ENCODE results near the gene HTN3.
"Not testable (repeated sequence)": the region's sequence is repeated elsewhere in the genome, so short reads cannot be mapped to it uniquely, and the experiment has no call there.

Gene HTN3

DNA sequence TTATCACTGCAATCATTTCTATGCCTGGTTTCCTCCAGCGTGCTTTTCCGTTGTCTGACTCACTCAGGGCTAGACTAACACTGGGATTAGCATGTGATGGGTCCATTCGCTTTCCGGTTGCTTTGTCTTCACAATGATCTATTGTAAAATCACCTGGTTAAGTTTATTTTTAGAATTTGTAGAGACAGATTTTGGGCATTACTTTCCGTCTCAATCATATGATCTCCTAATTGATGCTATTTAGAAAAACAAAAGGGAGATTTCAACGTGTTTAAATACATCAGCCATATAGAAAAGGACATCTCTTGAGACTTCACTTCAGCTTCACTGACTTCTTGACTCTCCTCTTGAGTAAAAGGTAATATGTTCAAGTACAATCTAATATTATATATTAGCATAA, 21.9 kb downstream of the HTN3 start, which contains the start of gene HTN1:
Gene HTN1, plus strand, starts transcription at position 301 of the 400 bp plus-strand sequence. CDS start 2,639 bp downstream, outside the sequence.
- H3K4me3 Mint-ChIP-seq; H3K36me3 Mint-ChIP-seq; H3K9me3 Mint-ChIP-seq; H3K4me1 Mint-ChIP-seq; DNase-seq (ENCODE audit: low spot score in 2 of 2); ATAC-seq; H3K27ac Mint-ChIP-seq: not testable (repeated sequence)

DNA sequence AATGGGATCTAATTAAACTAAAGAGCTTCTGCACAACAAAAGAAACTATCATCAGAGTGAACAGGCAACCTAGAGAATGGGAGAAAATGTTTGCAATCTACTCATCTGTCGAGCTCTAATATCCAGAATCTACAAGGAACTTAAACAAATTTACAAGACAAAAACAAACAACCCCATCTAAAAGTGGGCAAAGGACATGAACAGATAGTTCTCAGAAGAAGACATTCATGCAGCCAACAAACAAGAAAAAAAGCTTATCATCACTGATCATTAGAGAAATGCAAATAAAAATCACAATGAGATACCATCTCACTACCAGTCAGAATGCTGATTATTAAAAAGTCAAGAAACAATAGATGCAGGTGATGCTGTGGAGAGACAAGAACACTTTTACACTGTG, 28.3 kb downstream of the HTN3 start:
- H3K27ac Mint-ChIP-seq; H3K36me3 Mint-ChIP-seq; H3K4me1 Mint-ChIP-seq; ATAC-seq; DNase-seq (ENCODE audit: low spot score in 2 of 2); H3K9me3 Mint-ChIP-seq; H3K4me3 Mint-ChIP-seq: not testable (repeated sequence)

DNA sequence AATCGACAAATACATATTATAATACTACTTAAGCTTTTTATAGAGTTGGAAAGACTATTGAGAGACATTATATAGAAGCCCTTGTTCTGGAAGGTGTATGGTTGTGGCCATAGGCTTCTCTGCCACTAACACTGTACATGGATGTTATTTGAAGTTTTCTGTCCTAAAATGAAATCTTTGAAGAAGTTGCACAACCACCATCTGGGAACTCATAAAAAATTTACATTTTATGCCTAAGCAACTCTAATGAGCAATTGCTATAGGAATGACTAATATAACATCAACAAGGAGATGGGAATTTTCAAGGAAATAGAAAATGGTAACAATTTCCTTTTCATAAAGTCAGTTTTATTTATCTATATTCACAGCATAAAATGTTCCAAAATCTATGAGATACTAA, 29.4 kb downstream of the HTN3 start:
- H3K9me3 Mint-ChIP-seq, result peaks cover 3% of the 10 kb centered on the region
- no peaks in the 10 kb centered on the region for H3K36me3 Mint-ChIP-seq
- no peaks in the 10 kb centered on the region for H3K4me1 Mint-ChIP-seq
- no peak for ATAC-seq
- H3K4me3 Mint-ChIP-seq, result no peak overlapping the region
- no peak overlapping the region for H3K27ac Mint-ChIP-seq
- no peak for DNase-seq (ENCODE audit: low spot score in 2 of 2)

DNA sequence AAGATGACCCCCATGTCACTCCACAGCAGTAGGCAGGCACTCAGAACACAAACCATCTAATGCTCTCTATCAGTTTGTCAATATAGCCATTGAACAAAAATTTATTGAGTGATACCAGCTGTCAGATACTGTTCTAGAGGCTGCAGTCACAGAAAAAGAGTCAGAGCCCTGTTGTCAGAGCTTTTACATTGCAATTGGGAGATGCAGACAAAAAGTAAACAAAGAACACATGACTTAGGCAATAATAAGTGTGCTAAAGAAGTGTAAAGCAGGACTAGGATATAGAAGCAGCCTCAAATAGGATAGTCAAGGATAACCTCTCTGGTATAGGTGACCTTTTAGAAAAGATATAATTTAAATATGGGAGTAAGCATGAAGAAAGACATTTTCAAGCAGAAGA, 30.9 kb downstream of the HTN3 start:
- Mint-ChIP-seq H3K9me3 (peaks cover 3% of the 10 kb centered on the region), H3K27ac (no peak overlapping the region), H3K4me1 (no peaks in the 10 kb centered on the region), H3K4me3 (no peak overlapping the region), H3K36me3 (no peaks in the 10 kb centered on the region)
- ATAC-seq, result no peak
- DNase-seq (ENCODE audit: low spot score in 2 of 2), result no peak

DNA sequence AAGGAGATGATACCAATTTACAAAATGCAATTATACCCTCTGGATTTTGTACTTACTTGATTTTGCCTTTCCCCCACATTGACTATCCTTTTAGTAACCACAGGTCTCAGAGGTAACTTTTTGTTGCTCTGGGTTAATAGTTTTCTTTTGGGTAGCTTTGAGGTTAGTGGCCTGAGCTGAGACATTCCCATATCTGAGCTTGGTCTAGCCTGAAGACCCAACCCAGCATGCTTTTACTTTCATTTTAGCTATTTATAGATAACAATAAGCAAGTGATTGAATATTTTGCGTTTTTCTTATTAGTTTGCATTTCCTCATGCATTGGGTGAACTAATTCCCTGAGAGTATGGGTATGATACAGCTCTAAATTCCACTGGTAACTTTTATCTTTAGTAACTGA, 33.7 kb downstream of the HTN3 start:
- Mint-ChIP-seq H3K4me3 (no peak overlapping the region), H3K4me1 (no peaks in the 10 kb centered on the region), H3K27ac (no peak overlapping the region), H3K9me3 (peaks cover 6% of the 10 kb centered on the region), H3K36me3 (no peaks in the 10 kb centered on the region)
- no peak for DNase-seq (ENCODE audit: low spot score in 2 of 2)
- ATAC-seq, result no peak

DNA sequence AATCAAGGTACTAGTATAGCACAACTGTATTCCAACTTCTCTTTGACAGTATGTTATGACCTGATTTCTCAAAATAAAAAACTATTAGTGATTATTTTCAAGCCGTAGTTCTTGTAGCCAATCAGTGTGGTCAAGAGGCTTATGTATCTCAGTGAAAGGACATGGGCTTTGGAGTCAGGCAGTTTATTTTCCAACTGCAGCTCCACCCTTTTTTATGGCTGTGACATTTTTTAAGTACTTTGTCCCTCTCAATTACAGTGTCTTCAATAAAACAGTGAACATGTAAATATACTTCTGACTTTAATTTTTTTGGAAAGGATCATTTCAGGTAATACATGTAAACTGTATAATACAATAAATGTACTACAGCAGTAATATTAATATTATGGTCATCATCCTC, 51.9 kb downstream of the HTN3 start:
- ATAC-seq, result no peak
- Mint-ChIP-seq H3K36me3 (no peaks in the 10 kb centered on the region), H3K4me3 (no peak overlapping the region)

More for the DNA sequence above, 51.9 kb downstream of the HTN3 start:
- Mint-ChIP-seq H3K9me3 (no peaks in the 10 kb centered on the region), H3K4me1 (no peaks in the 10 kb centered on the region), H3K27ac (no peak overlapping the region)
- DNase-seq (ENCODE audit: low spot score in 2 of 2), result no peak
